GM20431 (cell line): ENCODE results near the gene AMDHD2.

ENCODE experiments used
- in situ Hi-C: fragments of 300-500 bp; cut with MseI, MboI; formaldehyde crosslinking; loops from one replicate; pipeline ENCODE4 v1.15.0; 2020; ENCODE audit warnings: low sequenced_read_pairs; ENCODE audit not compliant: unreplicated experiment

AMDHD2 gene

DNA sequence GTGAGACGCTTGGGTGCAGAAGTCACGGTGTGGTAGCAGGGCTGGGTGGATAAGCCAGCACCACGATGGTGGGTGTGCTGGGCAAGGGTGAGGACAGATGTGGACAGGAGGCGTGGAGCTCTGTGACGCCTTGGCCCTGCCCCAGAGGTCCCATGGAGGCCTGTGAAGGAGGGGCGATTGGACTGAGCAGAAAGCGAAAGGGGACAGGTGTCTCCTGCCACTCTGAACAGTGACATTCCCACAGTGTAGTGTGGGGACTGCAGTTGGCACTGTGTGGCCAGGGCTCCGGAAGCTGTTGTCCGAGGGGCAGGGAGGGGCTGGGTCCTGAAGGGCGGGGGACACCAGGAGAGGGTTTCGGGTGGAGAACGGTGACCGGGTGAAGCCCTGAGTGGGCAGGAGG, 37.9 kb upstream of the AMDHD2 start:
- in situ Hi-C loops, result loop anchor here (25.0 kb wide), 1 partner anchor 145 kb away; the partner anchor contains the start of gene ABCA3

GRCh38 chr16:2482708-2483534, 37.2 kb upstream of the AMDHD2 start:
- in situ Hi-C loops, result loop anchor here (25.0 kb wide), 1 partner anchor 146 kb away; the partner anchor contains the start of gene ABCA3

DNA sequence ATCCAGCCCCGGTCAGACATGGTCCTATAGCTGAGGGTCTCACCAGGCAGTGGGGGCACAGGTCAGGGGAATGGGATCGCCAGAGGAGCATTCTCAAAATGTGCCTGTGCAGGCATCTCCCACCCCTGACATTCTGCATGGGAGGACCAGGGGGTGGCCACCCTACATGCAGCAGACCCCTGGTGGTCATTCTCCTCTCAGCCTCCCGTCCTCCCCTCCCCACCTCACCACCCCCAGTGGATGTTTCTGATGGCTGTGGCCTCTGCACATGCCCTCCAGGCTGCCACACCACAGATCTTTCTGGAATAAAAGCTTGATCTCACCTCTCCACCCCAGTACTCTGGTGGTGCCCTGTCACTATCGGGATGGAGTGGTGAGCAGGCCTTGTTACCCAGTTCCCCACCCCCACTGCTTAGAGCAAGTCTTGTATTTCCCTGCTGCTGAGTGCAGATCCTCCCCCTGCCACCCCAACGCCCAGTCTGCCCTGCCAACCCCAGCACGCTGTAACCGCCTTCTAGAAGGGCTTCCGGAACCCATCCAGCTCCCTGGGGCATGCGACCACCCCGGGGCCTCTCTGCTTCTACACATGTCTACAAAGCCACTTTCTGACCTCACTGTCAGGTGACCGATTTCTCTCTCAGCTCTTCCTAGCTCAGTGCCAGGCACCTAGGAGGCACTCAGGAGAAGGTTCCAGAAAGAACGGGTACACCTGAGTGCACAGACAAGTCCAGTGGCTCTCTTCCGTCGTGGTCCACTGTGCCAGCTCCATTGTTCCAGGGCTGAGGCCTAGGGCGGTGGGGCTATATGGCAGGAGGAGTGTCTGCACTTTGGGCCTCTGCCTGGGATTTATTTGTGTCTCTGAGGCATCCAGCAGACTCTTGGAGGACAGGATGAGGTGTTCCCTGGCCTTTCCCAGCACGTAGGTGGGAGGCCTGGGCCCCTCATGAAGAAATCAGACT, 36.0 kb upstream of the AMDHD2 start:
- in situ Hi-C loops, result loop anchor here (25.0 kb wide), 1 partner anchor 147 kb away; the partner anchor contains the start of gene ABCA3

GRCh38 chr16:2484898-2485508, 35.2 kb upstream of the AMDHD2 start:
- in situ Hi-C loops, result loop anchor here (25.0 kb wide), 1 partner anchor 148 kb away; the partner anchor contains the start of gene ABCA3

DNA sequence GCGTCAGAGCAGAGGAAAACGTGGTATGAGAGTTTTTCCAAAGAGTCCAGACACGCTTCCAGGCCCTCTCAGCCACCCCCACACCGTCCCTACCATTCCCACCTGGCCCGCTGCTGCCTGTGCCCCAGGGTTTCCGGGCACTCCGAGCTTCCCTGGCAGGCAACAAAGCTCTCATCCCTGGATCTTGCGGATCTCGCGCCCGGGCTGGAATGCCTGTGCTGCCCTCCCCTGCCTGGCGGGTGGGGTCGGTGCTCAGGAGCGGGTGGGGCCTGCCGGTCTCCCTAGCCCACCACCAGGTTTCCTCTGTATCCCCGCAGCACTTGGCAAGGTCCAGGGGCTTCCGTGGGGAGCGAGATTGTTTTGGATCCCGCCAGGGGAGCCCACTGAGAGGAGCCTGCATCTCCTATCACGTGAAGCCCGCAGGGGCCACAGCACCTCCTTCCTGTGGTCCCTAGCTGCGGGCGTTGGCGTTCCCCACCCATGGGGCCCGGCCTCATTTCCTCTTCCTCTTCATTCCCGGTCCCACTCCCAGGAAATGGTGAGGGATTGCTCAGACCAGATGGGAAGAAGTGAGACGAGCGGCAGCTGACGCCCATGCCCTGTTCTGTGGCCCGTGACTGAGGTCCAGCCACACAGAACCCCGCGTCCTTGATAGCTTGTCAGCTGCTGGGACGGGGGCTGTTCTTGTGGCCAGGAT, 34.2 kb upstream of the AMDHD2 start:
- in situ Hi-C loops, result loop anchor here (25.0 kb wide), 1 partner anchor 149 kb away; the partner anchor contains the start of gene ABCA3

DNA sequence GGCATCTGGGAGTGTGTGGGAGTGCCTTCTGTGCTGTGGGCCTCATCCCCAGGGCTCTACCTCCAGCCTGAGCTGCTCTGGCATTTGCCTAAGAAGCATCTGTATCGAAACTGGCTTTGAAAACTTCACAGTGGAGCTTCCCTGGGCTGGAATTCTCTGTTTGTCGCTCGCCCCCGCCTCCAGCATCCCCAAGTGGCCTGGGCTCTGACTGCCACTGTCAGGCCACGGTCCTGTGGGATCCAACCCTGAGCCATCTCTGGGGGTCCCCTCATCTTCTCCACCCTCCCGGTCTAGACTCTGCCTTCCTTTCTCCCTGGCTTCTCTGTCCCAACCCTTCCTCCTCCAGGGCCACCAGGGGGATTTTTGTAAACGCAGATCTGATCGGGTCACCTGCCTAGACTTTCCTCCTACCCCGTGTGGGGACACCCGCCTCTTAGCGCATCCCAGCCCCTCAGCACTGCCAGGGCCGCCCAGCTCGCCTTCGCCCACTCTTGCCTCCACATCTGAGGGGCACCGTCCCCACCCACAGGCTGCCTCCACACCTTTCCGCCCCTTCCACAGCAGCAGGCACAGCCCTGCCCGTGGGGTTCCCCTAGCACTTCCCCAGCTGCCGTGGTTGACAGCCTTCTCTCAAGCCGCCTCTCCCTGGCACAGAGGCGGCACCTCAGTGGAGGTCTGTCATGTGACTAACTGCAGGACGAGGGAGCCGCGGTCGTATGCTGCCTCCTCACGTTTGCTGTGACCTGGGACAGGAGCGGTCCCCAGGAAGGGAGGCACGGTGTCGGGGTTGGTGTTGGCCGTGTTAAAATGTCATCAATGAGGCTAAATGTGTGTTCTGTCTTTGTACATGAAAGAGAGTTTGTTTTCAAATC, 33.3 kb upstream of the AMDHD2 start:
- in situ Hi-C loops, result loop anchor here (25.0 kb wide), 1 partner anchor 150 kb away; the partner anchor contains the start of gene ABCA3

GRCh38 chr16:2487517-2487842, 32.7 kb upstream of the AMDHD2 start:
- in situ Hi-C loops, result loop anchor here (25.0 kb wide), 1 partner anchor 150 kb away; the partner anchor contains the start of gene ABCA3

DNA sequence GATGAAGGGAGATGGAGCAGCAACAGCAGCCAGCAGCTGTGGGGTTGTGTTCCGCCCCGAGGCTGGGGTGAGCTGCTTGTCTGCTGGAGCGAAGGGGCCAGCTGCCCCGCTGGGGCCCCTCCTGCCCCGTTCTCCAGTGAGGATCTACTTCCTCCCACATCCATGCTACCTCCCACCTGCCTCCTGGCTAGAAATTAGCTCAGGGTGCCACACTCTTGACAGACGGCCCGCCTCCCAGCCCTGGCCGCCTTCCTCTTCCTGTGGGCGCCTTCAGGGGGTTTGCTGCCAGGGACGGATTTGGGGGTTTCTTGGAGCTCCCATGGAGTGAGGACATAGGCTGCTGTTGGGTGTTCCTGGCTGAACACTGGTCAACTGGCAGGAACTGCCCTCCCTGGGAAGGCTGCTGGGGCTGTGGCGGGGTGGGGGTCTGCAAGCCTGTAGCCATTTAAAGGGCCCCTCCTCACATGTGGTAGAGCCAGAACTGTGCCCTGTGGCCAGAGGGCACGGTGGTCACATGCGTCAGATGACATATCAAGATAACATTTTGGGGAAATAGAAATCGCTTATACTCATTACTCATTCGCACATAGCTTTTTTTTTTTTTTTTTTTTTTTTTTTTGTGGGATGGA, 32.2 kb upstream of the AMDHD2 start:
- in situ Hi-C loops, result loop anchor here (25.0 kb wide), 1 partner anchor 151 kb away; the partner anchor contains the start of gene ABCA3

GRCh38 chr16:2489581-2489980, 30.6 kb upstream of the AMDHD2 start:
- in situ Hi-C loops, result loop anchor here (25.0 kb wide), 1 partner anchor 152 kb away; the partner anchor contains the start of gene ABCA3

DNA sequence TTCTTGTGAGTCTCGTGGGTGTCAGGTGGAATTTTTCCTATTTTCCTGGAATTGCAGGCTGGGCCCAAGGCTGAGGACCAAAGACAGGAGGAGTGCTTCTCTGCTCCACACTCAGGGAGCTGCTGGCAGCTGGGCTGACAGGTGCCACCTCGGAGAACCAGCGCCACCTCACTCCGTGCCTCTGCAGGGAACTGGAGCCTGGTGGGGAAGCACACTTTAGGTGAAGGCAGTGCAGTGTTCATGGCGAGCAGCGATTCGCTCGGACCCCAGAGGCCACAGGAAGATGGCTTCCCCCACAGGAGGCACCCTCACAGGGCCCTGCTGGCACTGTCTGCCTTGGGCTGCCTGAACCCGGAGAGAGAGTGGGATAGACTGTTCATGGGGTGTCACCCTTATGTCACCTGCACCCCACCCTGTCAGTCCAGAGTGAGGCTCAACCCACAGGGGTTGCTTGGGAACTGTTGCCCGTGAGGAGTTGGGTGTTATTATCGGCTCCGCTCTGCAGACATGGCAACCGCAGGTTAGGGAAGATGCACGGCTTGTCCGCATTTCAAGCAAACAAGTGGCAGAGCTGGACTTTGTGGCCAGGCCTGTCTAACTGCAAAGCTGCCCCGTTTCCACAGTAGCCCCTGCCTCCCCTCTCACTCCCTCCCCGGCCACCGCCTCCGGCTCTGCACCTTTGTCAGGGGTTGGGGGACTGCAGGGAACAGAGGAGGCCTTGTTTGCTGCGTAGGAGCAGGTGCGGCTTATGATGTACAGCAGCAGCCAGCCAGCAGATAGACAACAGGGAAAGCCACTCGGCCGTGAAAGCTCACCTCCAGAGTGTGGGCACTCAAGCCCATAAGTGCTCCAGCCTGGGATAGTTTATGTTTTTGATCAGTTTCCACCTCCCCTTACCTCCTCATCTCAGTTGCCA, 29.7 kb upstream of the AMDHD2 start:
- in situ Hi-C loops, result loop anchor here (25.0 kb wide), 1 partner anchor 153 kb away; the partner anchor contains the start of gene ABCA3

- in situ Hi-C loops, result loop anchor here (25.0 kb wide), 1 partner anchor 155 kb away; the partner anchor contains the start of gene ABCA3
Observed at GRCh38 chr16:2492292-2492691, 27.9 kb upstream of the AMDHD2 start.

DNA sequence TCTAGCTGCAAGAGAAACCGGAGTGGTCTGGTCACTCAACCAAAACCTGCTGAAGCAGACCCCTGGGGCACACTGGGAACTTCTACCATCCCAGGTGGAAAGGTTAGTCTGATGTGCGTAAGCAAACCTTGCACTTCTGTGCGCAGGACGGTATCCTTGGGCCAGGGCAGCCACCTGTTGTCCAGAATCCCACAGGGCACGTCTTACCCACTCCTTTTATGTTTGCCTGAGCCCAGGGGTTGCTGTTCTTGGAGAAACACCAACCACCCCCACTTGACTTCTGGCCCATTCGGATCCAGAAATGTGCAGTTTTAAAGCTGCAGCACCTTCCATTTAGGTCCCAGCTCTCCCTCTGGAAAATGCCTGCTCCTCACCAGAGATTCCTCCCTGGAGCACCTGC, 26.6 kb upstream of the AMDHD2 start:
- in situ Hi-C loops, result loop anchor here (25.0 kb wide), 1 partner anchor 156 kb away; the partner anchor contains the start of gene ABCA3

DNA sequence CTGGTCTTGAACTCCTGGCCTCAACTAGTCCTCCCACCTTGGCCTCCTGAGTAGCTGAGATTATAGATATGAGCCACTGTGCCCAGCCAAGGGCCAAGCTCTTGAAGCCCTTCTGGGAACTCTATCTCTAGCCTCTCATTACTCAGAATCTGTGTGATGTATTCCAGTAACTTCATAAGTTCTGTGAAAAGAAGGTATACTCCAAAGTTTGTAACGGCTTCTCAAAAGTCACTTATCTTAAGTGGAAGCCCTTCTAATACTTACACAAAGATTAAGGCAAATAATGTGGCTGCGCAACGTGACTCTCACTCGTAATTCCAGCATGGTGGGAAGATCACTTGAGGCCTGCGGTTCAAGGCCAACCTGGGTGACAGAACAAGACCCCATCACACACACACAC, 25.6 kb upstream of the AMDHD2 start:
- in situ Hi-C loops, result loop anchor here (25.0 kb wide), 1 partner anchor 157 kb away; the partner anchor contains the start of gene ABCA3

GRCh38 chr16:2495041-2495440, 25.1 kb upstream of the AMDHD2 start:
- in situ Hi-C loops, result loop anchor here (25.0 kb wide), 1 partner anchor 158 kb away; the partner anchor contains the start of gene ABCA3

DNA sequence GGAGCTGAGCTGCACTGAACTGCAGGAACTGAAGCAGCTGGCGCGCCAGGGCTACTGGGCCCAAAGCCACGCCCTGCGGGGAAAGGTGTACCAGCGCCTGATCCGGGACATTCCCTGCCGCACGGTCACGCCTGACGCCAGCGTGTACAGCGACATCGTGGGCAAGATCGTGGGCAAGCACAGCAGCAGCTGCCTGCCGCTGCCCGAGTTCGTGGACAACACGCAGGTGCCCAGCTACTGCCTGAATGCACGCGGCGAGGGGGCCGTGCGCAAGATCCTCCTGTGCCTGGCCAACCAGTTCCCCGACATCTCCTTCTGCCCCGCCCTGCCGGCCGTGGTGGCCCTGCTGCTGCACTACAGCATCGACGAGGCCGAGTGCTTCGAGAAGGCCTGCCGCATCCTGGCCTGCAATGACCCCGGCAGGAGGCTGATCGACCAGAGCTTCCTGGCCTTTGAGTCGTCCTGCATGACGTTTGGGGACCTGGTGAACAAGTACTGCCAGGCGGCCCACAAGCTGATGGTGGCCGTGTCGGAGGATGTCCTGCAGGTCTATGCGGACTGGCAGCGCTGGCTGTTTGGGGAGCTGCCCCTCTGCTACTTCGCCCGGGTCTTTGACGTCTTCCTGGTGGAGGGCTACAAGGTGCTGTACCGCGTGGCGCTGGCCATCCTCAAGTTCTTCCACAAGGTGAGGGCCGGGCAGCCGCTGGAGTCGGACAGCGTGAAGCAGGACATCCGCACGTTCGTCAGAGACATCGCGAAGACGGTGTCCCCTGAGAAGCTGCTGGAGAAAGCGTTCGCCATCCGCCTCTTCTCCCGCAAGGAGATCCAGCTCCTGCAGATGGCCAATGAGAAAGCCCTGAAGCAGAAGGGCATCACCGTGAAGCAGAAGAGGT, 23.7 kb upstream of the AMDHD2 start:
- in situ Hi-C loops, result loop anchor here (25.0 kb wide), 1 partner anchor 159 kb away; the partner anchor contains the start of gene ABCA3
